Fibroblast of skin of right quadriceps (primary cell): Measurements from ENCODE around the gene PRAME.

ENCODE experiments used
- DNase-seq: peaks from one replicate; pipeline ENCODE4 v3.0.0-alpha.2; 2013

Gene PRAME

DNA sequence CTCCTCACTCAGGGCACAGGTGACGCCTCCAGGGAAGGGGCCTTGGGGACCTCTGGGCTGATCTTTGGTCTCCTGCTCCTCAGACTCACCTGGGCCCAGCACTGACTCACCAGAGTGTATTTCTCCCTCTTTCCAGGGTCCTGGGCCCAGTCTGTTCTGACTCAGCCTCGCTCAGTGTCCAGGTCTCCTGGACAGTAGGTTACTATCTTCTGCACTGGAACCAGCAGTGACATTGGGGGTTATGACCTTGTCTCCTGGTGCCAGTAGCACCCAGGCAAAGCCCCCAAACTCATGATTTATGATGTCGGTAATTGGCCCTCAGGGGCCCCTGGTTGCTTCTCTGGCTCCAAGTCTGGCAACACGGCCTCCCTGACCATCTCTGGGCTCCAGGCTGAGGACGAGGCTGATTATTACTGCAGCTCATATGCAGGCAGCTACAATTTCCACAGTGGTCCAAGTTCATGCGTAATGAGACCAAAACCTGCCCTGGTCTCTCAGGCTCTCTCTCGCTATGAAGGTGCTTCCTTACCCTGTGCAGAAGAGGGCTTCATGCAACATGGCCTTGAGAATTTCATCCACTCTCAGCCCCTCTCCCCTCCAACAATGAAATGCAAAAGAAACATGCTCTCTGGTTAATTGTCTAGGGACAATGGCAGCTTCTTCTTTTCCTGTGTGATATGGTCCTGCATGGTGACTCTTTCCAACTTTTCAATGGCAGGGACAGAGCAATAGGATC is 21.0 kb upstream of the PRAME start:
- no peak for DNase-seq

DNA sequence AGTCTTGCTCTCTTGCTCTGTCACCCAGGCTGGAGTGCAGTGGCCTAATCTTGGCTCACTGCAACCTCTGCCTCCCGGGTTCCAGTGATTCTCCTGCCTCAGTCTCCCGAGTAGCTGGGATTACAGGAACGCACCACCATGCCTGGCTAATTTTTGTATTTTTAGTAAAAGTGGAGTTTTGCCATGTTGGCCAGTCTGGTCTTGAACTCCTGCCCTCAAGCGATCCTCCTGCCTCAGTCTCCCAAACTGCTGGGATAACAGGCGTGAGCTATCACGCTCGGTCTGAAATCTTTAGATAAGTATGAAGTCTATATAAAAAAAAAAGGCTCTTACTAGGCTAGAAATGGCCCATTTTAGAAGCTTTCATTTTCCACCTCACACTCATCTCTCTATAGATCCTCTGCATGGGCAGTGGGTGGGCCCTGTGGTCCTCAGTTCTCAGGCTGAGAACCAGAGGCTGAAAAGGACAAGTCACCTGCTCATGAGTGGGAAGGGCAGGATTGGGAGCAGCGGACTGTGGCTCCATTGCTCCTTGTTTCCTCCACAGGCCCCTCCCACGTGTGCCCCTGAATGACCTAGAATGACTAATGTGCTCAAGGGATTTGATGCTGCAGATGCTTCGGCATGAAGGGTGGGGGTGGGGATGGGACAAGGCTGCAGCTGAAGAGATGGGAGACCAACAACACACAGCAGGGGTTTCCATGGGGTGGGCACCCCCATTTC is 19.8 kb upstream of the PRAME start:
- peak; percentile 55 for DNase-seq

DNA sequence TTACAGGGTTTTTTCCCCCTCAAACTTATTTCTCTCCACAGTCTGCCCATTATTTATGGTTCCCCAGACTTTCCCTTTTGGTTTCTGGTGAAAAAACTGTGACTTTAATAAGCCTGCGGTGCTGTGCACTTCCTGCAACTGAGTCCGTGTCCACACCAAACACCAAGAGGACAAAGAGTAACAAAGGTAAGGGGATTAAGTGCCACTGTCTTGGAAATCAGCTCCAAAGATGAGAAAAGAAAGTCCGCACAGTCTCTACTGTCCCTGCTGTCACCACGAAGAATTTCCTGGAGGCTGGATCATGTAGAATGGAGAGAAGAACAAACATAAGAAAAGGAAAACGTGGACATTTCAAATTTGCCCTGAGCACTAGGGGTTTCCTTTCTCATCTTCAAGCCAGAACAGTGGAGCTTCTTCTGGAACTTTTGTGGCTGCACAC is 17.9 kb upstream of the PRAME start:
- DNase-seq, result no peak

DNA sequence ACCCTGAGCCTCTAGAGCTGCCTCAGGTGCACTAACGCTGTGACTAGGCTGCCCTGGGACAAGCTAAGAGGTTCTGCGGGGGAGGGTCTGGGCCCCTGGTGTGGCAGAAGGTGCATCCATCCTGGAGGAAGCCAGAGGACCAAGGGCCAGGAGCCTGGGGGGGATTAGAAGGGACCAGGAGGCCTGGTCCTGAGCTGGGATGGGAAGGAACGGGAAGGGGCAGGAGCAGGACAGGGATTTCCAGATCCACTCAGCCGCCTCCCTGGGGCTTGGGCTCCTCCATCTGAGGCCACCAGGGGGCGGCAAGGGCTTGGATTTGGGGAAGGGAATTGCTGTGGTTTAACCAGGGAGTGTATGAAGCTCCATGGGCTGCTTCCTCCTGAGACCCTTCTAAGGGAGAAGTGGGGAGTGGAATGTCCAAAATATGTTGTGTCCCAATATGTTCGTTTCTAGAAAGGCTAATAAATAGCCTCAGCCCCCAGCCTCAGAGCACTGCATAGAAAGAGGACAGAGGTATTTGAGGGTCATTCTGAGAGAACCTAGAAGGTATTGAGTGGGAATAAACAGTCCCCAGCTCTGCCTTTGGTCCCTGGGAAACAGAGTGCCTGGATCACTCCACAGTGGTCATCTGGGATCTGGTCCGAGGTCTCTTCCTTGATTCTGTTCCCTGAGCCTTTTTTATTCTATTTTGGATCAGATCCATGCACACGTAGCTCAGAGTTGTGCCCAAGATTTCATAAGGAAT is 17.4 kb upstream of the PRAME start:
- peak; percentile 41 for DNase-seq

DNA sequence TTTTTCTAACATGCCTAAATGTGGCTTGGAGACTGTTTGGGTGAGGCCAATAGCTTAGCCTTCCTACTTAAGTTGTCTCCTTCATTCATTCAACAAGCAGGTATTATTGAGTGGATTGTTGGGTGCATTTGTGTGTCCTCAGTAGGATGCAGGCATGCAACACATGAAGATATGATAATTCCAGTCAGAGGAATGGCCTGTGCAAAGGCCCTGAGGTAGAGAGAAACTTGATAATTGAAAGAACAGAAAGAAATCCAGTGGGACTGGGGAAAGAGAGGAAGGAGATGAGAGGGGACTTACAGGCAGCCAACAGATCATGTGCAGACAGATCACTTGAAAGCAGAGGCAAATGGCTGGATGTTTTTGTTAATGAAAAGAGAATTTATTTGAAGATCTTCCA is 15.3 kb upstream of the PRAME start:
- no peak for DNase-seq

DNA sequence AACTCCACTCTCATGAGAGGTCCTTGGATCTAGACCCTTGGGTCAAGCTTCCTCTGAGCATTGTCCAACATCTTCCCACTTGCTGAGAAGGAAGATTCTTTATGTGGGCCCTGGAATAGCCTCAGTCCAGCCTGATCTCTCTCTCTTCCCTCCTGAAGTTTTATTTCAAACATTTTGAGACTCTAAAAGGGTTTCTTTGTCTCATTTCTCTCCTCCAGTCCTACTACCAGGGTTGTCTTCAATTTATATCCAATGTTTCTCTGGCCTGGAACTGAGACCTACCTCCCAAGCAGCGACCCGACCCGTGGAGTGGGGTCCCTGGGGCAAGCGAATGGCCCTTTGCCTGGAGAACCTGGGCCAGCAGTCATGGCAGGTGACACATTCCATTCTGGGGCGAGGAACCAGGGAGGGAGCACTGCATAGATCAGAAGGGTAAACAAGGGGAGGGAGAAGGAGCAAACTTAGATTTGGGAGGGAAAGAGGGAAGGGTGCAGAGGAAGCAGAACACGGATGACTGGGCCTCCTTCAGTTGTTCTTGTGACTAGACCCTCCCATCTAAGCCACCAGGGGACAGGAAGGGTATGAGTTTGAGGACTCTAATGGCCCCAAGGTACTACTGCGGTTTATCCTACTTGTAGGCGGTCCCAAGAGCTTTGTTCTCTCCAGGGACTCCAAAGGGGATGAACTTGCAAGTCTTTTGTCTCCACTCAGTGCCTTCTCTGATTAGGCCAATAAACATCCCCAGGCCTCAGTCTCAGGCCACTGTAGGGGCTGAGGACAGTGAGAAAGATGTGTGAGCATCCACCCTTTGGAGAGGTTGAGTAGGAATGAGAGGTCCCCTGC is 14.2 kb upstream of the PRAME start:
- DNase-seq, result no peak

DNA sequence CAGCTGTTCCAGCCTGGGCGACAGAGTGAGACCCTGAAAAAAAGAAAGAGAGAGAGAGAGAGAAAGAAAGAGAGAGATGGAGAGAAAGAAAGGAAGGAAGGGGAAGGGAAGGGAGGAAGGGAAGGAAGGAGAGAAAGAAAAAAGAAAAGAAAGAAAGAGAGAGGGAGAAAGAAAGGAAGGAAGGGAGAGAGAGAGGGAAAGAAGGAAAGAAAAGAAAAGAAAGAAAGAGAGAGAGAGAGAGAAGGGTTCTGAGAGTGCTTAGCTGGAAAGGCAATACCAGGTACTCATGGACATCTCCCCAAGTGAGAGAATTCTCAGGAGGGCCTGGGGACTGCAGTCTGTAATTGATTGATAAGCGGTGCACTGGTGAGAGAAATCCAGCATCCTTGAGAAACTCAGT is 12.8 kb upstream of the PRAME start:
- no peak for DNase-seq

DNA sequence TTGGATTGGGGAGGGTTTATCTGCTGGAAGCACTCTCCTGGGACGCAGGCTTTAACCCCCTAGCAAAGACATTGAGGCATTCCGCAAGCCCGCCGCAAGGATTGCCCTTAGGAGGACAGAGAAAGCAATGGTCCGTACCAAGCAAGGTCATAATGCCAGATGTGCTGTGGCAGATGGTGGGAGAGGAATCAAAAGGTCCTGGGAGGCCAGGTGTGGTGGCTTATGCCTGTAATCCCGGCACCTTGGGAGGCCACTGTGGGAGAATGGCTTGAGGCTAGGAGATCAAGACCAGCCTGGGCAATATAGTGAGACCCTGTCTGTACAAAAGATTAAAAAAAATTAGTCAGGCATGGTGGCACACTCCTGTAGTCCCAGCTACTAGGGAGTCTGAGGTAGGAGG is 12.4 kb upstream of the PRAME start:
- no peak for DNase-seq

DNA sequence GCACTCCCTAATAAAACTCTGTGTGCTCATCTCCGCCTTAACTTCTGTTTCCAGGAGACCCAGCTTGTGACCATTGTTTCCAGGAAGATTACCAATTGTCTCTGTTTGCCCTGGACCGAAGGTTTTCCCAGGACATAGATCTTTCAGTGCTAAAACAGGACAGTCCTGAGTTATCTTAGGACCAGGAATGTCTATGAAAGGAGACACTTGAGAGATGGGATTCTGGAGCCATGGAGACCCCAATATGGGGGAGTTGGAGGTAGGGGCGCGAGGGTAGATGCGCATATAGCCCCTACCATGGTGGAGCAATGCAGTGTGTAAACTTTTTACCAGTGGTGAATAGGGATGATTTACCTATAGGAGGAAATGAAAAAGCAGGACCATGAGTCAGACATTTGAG is 10.2 kb upstream of the PRAME start:
- no peak for DNase-seq

DNA sequence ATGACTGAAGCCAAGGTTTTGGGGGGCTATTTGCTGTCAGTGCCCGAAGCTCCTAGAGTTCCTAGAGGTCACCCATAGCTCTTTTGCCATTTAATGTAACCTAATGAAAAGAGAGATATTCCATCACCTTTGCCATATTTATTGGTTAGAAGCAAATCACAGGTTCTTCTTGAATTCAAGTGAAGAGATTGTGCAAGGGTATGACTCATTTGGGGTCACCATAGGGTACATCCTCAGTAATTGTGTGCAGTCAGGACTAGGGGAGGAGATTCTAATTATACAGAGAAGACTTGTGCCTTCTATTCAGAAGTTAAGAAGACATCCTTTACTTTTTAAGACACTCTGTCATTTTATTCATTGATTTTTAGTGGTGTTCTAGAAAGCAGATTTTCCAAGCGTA is 6.9 kb upstream of the PRAME start:
- DNase-seq, result peak; percentile 5

DNA sequence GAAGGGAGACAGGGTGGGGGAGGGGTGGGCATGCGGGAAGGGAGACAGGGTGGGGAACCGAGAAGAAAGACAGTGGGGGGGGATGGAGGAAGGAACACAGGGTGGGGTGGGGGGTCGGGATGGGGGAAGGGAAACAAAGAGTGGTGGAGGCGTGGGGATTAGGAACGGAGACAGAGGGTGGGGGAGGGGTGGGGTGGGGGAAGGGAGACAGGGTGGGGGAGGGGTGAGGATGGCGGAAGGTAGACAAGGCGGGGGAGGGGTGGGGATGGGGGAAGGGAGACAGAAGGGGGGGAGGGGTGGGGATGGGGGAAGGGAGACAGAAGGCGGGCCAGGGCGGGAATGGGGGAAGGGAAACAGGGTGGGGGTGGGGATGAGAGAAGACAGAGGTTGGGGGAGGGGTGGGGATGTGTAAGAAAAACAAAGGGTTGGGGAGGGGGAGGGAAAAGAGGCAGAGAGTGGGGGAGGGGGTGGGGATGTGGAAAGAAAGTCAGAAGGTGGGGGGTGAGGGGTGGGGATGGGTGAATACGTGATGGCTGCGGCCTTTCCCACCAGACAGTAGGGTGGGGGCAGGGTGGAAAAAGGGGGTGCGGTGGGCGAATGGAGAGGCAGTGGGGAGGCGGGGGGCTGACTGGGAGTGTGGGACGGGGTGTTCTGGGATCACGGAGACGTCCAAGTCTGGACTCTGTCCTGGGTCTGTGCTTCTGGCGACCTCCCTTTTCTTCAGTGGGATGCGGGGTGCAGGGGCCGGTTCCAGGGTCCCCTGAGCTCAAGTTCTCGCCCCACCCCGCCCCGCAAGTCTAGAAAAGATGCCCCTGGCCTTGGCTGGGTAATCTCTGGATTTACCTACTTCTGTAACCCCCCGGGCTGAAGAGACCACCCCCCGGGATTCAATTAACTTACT is 744 bp downstream of the PRAME start:
- no peak for DNase-seq

DNA sequence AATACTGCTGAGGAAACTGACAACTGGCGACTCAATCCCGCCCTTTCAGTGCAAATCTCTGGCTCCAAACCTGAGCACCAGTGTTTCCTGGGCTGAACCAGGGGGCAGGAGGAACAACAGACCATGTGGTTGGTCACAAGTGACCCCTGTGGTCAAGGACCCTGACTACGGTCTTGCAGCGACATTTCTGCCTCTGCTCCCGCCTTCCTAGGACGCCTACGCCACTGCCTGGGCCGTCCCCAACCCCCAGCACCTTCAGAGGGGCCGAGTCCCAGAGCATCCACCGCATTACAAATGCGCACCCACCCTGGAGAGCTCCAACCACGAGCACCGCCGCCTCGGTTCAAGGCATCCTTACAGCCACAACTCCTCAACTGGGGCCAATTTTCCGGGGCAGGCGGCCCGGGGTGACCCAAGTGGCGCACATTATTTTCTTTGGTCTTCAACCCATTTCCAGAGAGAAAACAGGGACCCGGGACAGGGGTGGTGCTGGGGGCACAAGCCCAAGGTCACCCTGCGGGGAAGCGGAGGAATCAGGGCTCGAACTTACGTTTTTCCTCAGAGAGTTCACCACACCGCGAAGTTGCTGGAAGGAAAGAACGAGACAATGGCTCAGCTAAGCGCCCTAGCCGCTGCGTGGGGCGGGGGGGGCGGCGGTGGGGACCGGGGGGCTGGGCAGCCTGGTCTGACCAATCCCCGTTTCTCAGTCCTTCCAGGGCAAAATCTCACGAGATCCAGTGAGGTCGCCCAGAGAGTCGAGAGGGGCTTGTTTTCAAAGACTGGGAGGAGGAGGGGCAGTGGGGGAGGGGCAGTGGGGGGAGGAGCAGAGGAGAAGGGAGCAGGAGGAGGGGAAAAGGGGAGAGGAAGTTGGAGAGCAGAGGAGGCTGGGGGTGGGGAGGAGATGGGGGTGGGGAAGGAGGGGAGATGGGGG is 1.8 kb downstream of the PRAME start:
- DNase-seq, result no peak

DNA sequence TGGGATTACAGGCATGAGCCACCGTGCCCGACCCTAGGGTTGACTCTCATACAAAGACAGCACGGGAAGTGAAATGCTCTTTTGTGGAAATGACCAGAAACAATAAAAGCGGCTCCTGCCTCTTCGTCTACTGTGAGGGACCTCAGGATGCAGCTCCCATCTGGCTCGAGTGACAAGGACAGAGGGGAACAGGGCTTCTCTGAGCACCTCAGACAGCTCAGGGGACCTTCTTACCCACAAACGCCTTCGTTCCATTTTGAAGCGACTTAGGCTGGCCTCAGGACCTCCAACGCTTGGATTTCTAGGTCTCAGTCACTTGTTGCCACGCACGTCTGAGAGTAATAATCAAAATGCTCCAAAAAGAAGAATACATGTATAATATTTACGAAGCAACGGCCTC is 2.5 kb downstream of the PRAME start:
- DNase-seq, result no peak

DNA sequence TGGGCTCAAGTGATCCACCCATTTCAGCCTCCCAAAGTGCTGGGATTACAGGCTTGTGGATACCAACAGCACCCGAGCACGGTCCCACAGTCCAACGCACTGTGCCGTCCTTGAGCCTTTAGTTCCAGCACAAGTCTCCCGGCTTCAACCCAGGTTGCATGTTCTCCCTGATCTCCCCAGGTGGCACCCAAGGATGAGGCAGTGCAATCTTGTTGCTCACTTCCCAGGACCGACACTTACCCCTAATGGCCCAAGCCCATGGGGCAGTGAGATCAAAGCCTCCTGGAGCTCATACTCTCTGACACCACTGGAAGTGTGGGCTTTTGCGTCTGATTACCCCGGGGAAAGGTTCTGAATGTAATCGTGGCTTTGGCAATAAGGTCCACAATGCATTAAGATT is 3.5 kb downstream of the PRAME start:
- no peak for DNase-seq

DNA sequence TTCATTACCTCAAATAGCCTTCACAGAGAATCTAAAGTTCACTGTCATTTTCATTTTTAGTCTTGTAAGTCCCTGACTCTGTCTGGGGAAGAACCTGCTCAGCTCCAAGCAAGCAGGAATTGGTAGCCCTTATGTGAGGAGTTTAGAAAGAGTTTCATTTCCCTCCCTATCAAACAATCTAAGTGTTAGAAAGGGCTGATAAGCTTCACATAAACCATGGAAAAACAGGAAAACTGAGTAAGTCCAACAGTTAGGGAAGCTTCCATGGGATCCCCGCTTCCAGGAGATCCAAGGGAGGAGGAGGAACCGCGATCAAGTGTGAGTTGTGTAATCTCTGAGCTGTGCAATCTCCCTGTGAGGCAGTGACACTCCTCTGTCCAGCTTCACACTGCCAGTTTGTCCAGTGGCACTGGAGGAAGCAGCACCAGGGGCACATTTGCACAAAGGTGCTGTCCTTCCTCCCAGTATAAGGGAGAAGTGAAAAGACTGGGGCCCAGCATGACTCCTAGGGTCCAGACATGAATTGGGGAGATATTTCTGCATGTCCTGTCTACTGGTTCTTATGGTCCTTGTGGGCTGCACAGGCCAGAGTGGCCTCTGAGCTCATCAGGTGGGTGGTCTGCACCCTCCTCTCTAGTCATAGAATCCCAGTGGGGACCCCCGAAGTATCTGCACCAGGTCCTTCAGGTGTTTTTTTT is 4.3 kb downstream of the PRAME start:
- no peak for DNase-seq

DNA sequence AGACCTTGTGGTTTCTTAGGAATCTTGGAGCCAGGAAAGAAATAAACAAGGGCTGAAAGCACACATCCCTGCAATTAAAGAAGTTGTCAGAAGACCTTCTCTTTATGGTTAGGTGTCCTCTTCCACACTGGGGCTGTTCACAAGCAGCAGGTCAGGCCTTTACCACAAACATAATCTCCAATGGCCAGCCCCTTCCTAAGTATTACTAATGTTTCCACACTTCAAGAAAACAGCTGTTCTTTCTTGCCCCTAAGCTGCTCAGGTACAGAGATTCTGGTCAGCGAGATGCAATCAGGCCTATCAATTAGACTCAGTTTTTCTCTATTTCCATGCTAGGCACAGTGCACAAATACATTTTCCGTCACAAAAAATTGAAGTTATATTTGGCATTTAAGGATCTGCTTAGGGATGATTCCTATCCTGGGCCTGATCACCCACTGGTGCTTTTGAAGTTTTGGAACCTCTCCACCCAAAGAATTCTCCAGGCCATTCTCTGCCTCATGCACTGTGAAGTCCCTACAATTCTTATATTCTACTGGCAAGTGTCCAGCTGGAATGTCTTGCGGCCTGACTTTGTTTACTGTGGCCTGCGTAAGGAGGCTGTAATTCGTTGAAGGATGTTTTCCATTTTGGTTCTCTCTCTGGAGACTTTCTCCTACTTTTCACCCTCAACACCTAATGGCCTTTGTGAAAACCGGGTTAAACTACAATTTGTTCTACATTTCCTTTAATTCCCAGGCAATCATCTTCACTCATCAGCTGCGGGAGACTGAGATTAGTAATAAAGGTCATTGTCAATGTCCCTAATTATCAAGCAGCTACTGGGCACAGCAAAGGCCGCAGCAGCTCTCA is 5.1 kb downstream of the PRAME start:
- no peak for DNase-seq

DNA sequence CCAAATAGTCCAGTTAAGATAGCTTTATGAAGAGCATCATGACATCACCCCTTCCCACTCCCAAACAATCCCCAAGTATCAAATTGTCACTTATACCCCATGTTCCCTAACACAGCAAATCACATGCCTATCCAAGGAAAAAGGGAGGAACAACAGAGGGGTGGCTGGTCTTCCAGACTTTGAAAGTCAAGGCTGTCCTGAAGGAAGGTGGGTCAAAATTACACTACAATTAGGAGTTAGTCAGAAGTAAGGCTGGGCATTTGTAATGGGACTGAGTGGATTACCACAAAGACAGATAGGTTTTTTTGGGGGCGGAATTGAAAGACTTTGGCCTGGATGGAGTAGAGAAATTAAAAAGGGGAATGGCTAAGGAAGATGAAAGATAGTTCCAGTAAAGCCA is 5.9 kb downstream of the PRAME start:
- DNase-seq, result no peak

DNA sequence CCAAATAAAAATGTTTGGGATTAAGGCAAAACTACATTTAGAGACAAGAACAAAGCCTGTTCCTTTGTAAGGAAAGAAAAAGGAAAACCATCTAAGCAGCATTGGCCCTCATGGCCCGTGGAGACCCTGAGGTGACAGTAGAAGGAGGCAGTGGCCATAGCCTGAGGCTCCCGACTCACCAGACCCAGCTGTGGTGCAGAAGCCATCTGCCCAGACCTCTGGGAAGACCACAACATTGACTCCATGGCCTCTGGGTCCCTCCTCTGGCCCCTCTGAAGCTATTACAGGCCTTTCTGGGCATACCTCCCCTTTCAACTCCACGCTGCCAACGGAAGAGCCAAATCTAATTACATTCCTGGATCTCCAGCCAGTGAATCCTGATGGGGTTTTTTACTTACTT is 6.4 kb downstream of the PRAME start:
- DNase-seq, result no peak

DNA sequence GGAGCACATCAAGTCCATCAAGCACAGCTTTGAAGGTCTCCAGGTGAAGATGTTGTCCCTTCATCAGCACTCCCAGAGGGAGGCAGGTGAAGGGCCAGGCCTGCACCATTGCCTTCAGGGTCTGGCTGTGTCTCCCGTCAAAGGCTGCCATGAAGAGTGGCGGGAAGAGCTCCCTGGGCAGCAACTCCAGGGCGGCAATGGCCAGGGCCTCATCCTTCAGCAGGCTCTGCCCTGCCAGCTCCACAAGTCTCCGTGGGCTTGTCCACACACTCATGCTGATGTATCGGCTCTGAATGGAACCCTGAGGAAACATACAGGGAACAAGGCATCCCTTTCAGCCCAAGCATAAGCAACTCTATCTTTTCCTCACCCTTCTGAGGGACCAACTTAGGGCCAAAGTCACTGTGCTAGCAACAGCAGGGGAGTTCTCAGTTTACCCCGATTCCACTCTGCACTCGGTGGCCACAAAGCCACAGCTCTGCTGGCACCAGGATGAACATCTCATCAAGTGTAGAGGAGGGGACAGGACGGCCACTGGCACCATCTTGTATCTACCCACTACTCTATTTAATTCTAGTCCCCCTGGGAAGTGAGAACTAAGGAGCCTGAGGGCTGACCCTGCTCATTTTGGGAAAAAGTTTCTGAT is 8.2 kb downstream of the PRAME start:
- DNase-seq, result no peak
